Ishikawa (cell line): ENCODE results near the gene TMEM119.

Source experiments
- CEBPB ChIP-seq: IDR thresholded peaks from 2 replicates; pipeline ENCODE4 v1.6.1; 2012
- CREB1 ChIP-seq: IDR thresholded peaks from 2 replicates; pipeline ENCODE4 v1.6.1; 2012; ENCODE audit warnings: low read depth
- EGR1 ChIP-seq: IDR thresholded peaks from 2 replicates; pipeline ENCODE4 v1.6.1; 2012
- EP300 ChIP-seq: IDR thresholded peaks from 2 replicates; pipeline ENCODE4 v1.6.1; 2012; ENCODE audit warnings: borderline replicate concordance
- FOXM1 ChIP-seq: IDR thresholded peaks from 2 replicates; pipeline ENCODE4 v1.6.1; 2012; ENCODE audit warnings: low read depth, borderline replicate concordance
- MAX ChIP-seq: IDR thresholded peaks from 2 replicates; pipeline ENCODE4 v1.6.1; 2012
- NFIC ChIP-seq: IDR thresholded peaks from 2 replicates; pipeline ENCODE4 v1.6.1; 2012
- RAD21 ChIP-seq: IDR thresholded peaks from 2 replicates; pipeline ENCODE4 v1.6.1; 2012; ENCODE audit warnings: low read depth
- REST ChIP-seq: IDR thresholded peaks from 2 replicates; pipeline ENCODE4 v1.6.1; 2012; ENCODE audit warnings: low read depth, mild to moderate bottlenecking
- TAF1 ChIP-seq: IDR thresholded peaks from 2 replicates; pipeline ENCODE4 v1.6.1; 2012; ENCODE audit warnings: low read depth, mild to moderate bottlenecking
- TCF12 ChIP-seq: IDR thresholded peaks from 2 replicates; pipeline ENCODE4 v1.6.1; 2012; ENCODE audit warnings: low read depth
- TEAD4 ChIP-seq: IDR thresholded peaks from 2 replicates; pipeline ENCODE4 v1.6.1; 2012
- USF1 ChIP-seq: IDR thresholded peaks from 2 replicates; pipeline ENCODE4 v1.6.1; 2012
- YY1 ChIP-seq: IDR thresholded peaks from 2 replicates; pipeline ENCODE4 v1.6.1; 2012; ENCODE audit warnings: low read depth
- ZBTB7A ChIP-seq: IDR thresholded peaks from 2 replicates; pipeline ENCODE4 v1.6.1; 2012; ENCODE audit warnings: low read depth

The TMEM119 gene

GRCh38 chr12:108570743-108571608, 26.9 kb downstream of the TMEM119 start:
- TF ChIP-seq USF1 = no peak
- peak; percentile 70 for TF ChIP-seq RAD21

- TF ChIP-seq ZBTB7A (no peak), NFIC (no peak), TAF1 (no peak), FOXM1 (no peak)
Observed at GRCh38 chr12:108568338-108569154, 29.3 kb downstream of the TMEM119 start.

GRCh38 chr12:108567406-108568337, 30.2 kb downstream of the TMEM119 start:
- TF ChIP-seq EP300 = no peak
- TF ChIP-seq USF1 = no peak
- TF ChIP-seq FOXM1 = no peak
- TF ChIP-seq RAD21 = no peak
- no peak for TF ChIP-seq TEAD4
- TF ChIP-seq YY1 = no peak
- no peak for TF ChIP-seq TAF1
- no peak for TF ChIP-seq EGR1

GRCh38 chr12:108566452-108566851, 31.4 kb downstream of the TMEM119 start:
- TF ChIP-seq TAF1 (no peak), TCF12 (no peak), TEAD4 (no peak), MAX (no peak), NFIC (no peak), CREB1 (no peak), EGR1 (no peak), REST (no peak), YY1 (no peak), EP300 (no peak), RAD21 (no peak), ZBTB7A (no peak), CEBPB (no peak), USF1 (no peak), FOXM1 (no peak)

- TF ChIP-seq NFIC (peak; percentile 91), TCF12 (peak; percentile 22; the same call in 1 of the 2 replicates), RAD21 (no peak; the same call in 1 of the 2 replicates), YY1 (no peak), EP300 (no peak), USF1 (peak; percentile 91), MAX (peak; percentile 92), ZBTB7A (no peak), TEAD4 (no peak)
Observed at GRCh38 chr12:108565976-108566375, 31.9 kb downstream of the TMEM119 start.

- TF ChIP-seq MAX (no peak), ZBTB7A (no peak), TAF1 (no peak), REST (no peak), CREB1 (no peak), EP300 (no peak)
Observed at GRCh38 chr12:108565146-108565545, 32.7 kb downstream of the TMEM119 start.
